Ovary (tissue), 3 donors: ENCODE data around the gene ACY1.

ENCODE experiments used
- EP300 ChIP-seq: sonication (generic); formaldehyde crosslinking; IDR thresholded peaks from one replicate; pipeline ENCODE4 v1.6.1; 2017; ENCODE audit warnings: antibody characterized with exemption
- POLR2A ChIP-seq: fragments of 450-650 bp; IDR thresholded peaks from one replicate; pipeline ENCODE4 v1.6.1; 2017; ENCODE audit warnings: antibody characterized with exemption, mild to moderate bottlenecking, moderate library complexity
- TF ChIP-seq, protein P1 (sequence below), 3 donors: fragments of 450-650 bp in 2 of 3; fragments of 200-600 bp in 1 of 3; IDR thresholded peaks; one replicate each; pipeline versions ENCODE4 v1.5.1 to v1.8.0; 2016 to 2022; ENCODE audit warnings: antibody characterized with exemption in 3 of 3, mild to moderate bottlenecking in 1 of 3
- donor health status: DM: no; HTN: no; CAD: no.

DNA sequence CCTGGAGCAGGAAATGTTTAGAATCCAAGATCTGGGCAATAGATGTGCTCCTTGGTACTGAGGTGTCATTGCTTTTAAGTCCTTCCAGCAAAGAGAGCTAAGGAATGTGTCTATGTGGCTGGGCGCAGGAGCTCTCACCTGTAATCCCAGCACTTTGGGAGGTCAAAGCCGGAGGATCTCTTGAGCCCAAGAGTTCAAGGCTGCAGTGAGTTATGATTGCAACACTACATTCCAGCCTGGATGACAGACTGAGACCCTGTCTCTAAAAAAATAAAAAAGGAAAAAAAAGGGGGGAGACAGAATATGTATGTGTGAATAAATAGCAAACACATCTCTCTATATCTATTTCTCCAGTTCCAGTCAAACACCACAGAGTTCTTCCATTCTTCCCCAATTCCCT, 32.4 kb upstream of the ACY1 start:
- TF ChIP-seq, protein P1, sequence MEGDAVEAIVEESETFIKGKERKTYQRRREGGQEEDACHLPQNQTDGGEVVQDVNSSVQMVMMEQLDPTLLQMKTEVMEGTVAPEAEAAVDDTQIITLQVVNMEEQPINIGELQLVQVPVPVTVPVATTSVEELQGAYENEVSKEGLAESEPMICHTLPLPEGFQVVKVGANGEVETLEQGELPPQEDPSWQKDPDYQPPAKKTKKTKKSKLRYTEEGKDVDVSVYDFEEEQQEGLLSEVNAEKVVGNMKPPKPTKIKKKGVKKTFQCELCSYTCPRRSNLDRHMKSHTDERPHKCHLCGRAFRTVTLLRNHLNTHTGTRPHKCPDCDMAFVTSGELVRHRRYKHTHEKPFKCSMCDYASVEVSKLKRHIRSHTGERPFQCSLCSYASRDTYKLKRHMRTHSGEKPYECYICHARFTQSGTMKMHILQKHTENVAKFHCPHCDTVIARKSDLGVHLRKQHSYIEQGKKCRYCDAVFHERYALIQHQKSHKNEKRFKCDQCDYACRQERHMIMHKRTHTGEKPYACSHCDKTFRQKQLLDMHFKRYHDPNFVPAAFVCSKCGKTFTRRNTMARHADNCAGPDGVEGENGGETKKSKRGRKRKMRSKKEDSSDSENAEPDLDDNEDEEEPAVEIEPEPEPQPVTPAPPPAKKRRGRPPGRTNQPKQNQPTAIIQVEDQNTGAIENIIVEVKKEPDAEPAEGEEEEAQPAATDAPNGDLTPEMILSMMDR (IDR thresholded peaks at IDR 0.05), result no peak
- TF ChIP-seq POLR2A (no peak), EP300 (no peak)
